ENCODE measurements around the gene ZNF496.

ZNF496 gene

DNA sequence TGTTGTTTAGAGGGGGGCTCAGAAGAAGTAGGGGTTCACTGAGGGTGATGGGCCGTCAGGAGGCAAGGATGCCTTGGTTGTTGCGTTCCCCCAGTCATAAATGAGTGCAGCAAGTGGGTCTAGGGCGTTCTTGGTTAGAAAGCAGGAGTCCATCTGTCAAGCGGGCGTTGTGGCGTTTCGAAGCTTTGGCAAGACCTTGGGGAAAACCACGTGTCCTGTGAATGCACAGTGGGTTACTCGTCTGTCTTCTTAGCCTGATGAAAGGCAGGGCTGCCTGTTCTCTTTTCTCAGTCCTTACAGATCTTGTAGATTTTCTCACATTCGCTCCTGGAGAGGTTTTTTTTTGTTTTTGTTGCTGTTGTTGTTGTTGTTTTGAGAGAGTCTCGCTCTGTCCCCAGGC, 6.3 kb upstream of the ZNF496 start:
- H3K9me3 ChIP-seq (ENCODE audit: control insufficient read depth, insufficient read depth, low read length): no peaks in the 10 kb centered on the region
- no peaks in the 10 kb centered on the region for H3K27me3 ChIP-seq (ENCODE audit: control insufficient read depth, low read length)
- H3K9me2 ChIP-seq (replicated peaks; ENCODE audit: control insufficient read depth, low read length): no peaks in the 10 kb centered on the region
- no peak overlapping the region for H3K27ac ChIP-seq (ENCODE audit: low read depth, low read length)
- peaks cover 15% of the 10 kb centered on the region for H3K4me1 ChIP-seq (ENCODE audit: control insufficient read depth, low read length)
- H3K79me2 ChIP-seq (ENCODE audit: control insufficient read depth, low read length): peaks cover 44% of the 10 kb centered on the region
- H4K20me1 ChIP-seq (ENCODE audit: control insufficient read depth, insufficient read depth, low read depth, low read length): no peaks in the 10 kb centered on the region; the same call in 1 of the 2 replicates
- H3F3A ChIP-seq (ENCODE audit: control insufficient read depth, insufficient read depth): peaks cover 5% of the 10 kb centered on the region; the same call in 1 of the 2 replicates
- H3K4me3 ChIP-seq (ENCODE audit: low read length): no peak overlapping the region
- TF ChIP-seq, protein P1, sequence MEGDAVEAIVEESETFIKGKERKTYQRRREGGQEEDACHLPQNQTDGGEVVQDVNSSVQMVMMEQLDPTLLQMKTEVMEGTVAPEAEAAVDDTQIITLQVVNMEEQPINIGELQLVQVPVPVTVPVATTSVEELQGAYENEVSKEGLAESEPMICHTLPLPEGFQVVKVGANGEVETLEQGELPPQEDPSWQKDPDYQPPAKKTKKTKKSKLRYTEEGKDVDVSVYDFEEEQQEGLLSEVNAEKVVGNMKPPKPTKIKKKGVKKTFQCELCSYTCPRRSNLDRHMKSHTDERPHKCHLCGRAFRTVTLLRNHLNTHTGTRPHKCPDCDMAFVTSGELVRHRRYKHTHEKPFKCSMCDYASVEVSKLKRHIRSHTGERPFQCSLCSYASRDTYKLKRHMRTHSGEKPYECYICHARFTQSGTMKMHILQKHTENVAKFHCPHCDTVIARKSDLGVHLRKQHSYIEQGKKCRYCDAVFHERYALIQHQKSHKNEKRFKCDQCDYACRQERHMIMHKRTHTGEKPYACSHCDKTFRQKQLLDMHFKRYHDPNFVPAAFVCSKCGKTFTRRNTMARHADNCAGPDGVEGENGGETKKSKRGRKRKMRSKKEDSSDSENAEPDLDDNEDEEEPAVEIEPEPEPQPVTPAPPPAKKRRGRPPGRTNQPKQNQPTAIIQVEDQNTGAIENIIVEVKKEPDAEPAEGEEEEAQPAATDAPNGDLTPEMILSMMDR (IDR thresholded peaks at IDR 0.05; ENCODE audit: low read depth, low read length, poor library complexity, severe bottlenecking): no peak
- no peak for TF ChIP-seq EZH2phosphoT487 (IDR thresholded peaks at IDR 0.05; ENCODE audit: borderline replicate concordance, low read length)
- H3K36me3 ChIP-seq (ENCODE audit: control insufficient read depth, low read length): peaks cover 21% of the 10 kb centered on the region
- H3K4me2 ChIP-seq (ENCODE audit: low read length): no peak overlapping the region

DNA sequence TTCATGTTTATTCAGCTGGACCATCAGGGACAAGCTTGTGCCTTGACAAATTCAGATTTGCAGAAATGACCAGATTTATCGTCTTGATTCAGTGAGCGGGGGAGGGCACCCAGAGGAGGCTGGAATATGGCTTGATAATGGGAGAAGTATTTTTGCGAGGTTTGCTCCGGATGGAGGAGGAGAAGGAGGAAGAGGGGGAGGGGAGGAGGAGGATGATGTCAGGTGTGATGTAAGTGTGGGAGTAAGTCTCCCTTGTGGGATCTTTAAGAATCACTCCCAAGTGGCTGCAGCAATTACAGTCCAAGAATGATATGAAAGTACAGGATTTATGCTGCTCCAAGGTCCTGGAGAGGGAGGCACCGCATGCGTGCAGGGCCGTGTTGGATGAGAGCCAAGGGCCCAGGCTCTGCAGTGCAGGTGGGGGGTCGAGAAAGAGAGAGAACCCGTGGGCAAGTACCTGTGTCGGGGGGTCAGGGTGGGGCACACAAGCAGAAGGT, 5.6 kb upstream of the ZNF496 start:
- H3K79me2 ChIP-seq (ENCODE audit: control insufficient read depth, low read length): peaks cover 50% of the 10 kb centered on the region
- H3K27ac ChIP-seq (ENCODE audit: low read depth, low read length): no peak overlapping the region
- no peak for TF ChIP-seq EZH2phosphoT487 (IDR thresholded peaks at IDR 0.05; ENCODE audit: borderline replicate concordance, low read length)
- TF ChIP-seq, protein P1 (IDR thresholded peaks at IDR 0.05; ENCODE audit: low read depth, low read length, poor library complexity, severe bottlenecking): no peak
- no peaks in the 10 kb centered on the region; the same call in 1 of the 2 replicates for H4K20me1 ChIP-seq (ENCODE audit: control insufficient read depth, insufficient read depth, low read depth, low read length)
- no peaks in the 10 kb centered on the region for H3K9me2 ChIP-seq (replicated peaks; ENCODE audit: control insufficient read depth, low read length)
- peaks cover 5% of the 10 kb centered on the region; the same call in 1 of the 2 replicates for H3F3A ChIP-seq (ENCODE audit: control insufficient read depth, insufficient read depth)
- no peaks in the 10 kb centered on the region for H3K27me3 ChIP-seq (ENCODE audit: control insufficient read depth, low read length)
- H3K9me3 ChIP-seq (ENCODE audit: control insufficient read depth, insufficient read depth, low read length): no peaks in the 10 kb centered on the region
- peaks cover 25% of the 10 kb centered on the region for H3K36me3 ChIP-seq (ENCODE audit: control insufficient read depth, low read length)
- H3K4me3 ChIP-seq (ENCODE audit: low read length): no peak overlapping the region
- H3K4me2 ChIP-seq (ENCODE audit: low read length): no peak overlapping the region
- H3K4me1 ChIP-seq (ENCODE audit: control insufficient read depth, low read length): peaks cover 22% of the 10 kb centered on the region

DNA sequence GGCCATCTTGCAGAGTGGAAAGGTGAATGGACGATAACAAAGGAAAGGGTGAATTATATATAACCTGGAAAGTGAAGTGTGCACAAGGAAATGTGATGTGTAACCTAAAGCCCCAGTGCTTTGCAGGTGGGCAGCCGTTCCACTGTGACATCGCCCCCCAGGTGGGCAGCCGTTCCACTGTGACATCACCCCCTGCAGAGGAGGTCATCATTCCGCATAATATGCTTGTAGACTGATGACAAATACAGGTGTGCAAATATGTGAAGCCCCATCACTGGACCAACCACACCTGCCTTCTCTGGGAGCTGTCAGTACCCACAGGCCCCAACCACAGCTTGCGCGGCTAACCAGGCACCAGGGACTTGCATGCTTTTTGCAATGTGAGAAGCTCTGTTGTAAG, 4.7 kb upstream of the ZNF496 start:
- H4K20me1 ChIP-seq (ENCODE audit: control insufficient read depth, insufficient read depth, low read depth, low read length): no peaks in the 10 kb centered on the region; the same call in 1 of the 2 replicates
- peaks cover 25% of the 10 kb centered on the region for H3K36me3 ChIP-seq (ENCODE audit: control insufficient read depth, low read length)
- H3K9me2 ChIP-seq (replicated peaks; ENCODE audit: control insufficient read depth, low read length): no peaks in the 10 kb centered on the region
- H3K79me2 ChIP-seq (ENCODE audit: control insufficient read depth, low read length): peaks cover 56% of the 10 kb centered on the region
- peaks cover 23% of the 10 kb centered on the region for H3K4me1 ChIP-seq (ENCODE audit: control insufficient read depth, low read length)
- H3K9me3 ChIP-seq (ENCODE audit: control insufficient read depth, insufficient read depth, low read length): no peaks in the 10 kb centered on the region
- H3K4me3 ChIP-seq (ENCODE audit: low read length): no peak overlapping the region
- H3K27me3 ChIP-seq (ENCODE audit: control insufficient read depth, low read length): no peaks in the 10 kb centered on the region
- H3F3A ChIP-seq (ENCODE audit: control insufficient read depth, insufficient read depth): peaks cover 5% of the 10 kb centered on the region; the same call in 1 of the 2 replicates
- no peak overlapping the region for H3K27ac ChIP-seq (ENCODE audit: low read depth, low read length)
- no peak overlapping the region for H3K4me2 ChIP-seq (ENCODE audit: low read length)
- no peak for TF ChIP-seq EZH2phosphoT487 (IDR thresholded peaks at IDR 0.05; ENCODE audit: borderline replicate concordance, low read length)
- TF ChIP-seq, protein P1 (IDR thresholded peaks at IDR 0.05; ENCODE audit: low read depth, low read length, poor library complexity, severe bottlenecking): no peak

Measured in DOHH2 (cell line).